ENCODE results near the gene MS4A1. TPM values are rescaled to one million over a fixed set of nuclear protein-coding genes. Genes with fewer than 3 reads are reported as not detected.

The MS4A1 gene
- total RNA-seq: not detected in 2 replicates

GRCh38 chr11:60455531-60456042 lies at the start of gene MS4A1:
TSS of gene MS4A1 (plus strand) at chr11:60455847. CDS start at chr11:60462375, 6,528 bp downstream.

GRCh38 chr11:60429272-60429671 lies 26.4 kb upstream of the MS4A1 start, which contains the start of gene MS4A5:
TSS of gene MS4A5 (plus strand) at chr11:60429572. CDS start at chr11:60429675, 103 bp downstream.

GRCh38 chr11:60492488-60493009 lies 36.9 kb downstream of the MS4A1 start, which contains the start of gene MS4A12:
TSS of gene MS4A12 (plus strand) at chr11:60492778. CDS start at chr11:60497319, 4,541 bp downstream.

GRCh38 chr11:60515144-60515855 lies 59.7 kb downstream of the MS4A1 start, which contains the start of gene MS4A13:
TSS of gene MS4A13 (plus strand) at chr11:60515392. CDS start at chr11:60518084, 2,692 bp downstream.

Other genes with a start within 250 kb of the MS4A1 start
- not detected in 2 replicates for gene MS4A4E, start 212.7 kb upstream of the MS4A1 start, total RNA-seq
- not detected in 2 replicates for gene MS4A4A, start 175.2 kb upstream of the MS4A1 start, total RNA-seq
- gene MS4A6E, start 128.6 kb upstream of the MS4A1 start, total RNA-seq: not detected in 2 replicates
- gene MS4A7, start 77.3 kb upstream of the MS4A1 start, total RNA-seq: not detected in 2 replicates
- not detected in 2 replicates for gene MS4A14, start 59.4 kb upstream of the MS4A1 start, total RNA-seq
- not detected in 2 replicates for gene MS4A5, start 26.3 kb upstream of the MS4A1 start, total RNA-seq
- gene MS4A12, start 36.9 kb downstream of the MS4A1 start, total RNA-seq: not detected in 2 replicates
- gene MS4A13, start 59.5 kb downstream of the MS4A1 start, total RNA-seq: not detected in 2 replicates
- gene MS4A8, start 243.8 kb downstream of the MS4A1 start, total RNA-seq: not detected in 2 replicates